ENCODE data around the gene ZNF256.

GRCh38 chr19:57949702-57950101 lies 2.2 kb upstream of the ZNF256 start:
- TF ChIP-seq POLR2A (IDR thresholded peaks at IDR 0.05) (no peak), CTCF (IDR thresholded peaks at IDR 0.05) (no peak), POLR2AphosphoS5 (IDR thresholded peaks at IDR 0.05) (no peak)

Measured in gastroesophageal sphincter (tissue), 3 donors.